Lung (tissue), 12 donors: ENCODE measurements around the gene RBM5. TPM values are rescaled to one million over a fixed set of nuclear protein-coding genes. Genes with fewer than 3 reads are reported as not detected.
A peak's percentile ranks its signal among the peaks of the same experiment; 100 is the strongest.
"Not testable (repeated sequence)": the region's sequence is repeated elsewhere in the genome, so short reads cannot be mapped to it uniquely, and the experiment has no call there.

Source experiments
- ATAC-seq: fragments of 200-7000 bp; cut with Tn5 transposase; one replicate; pipeline ENCODE4 v1.9.1; 2020; ENCODE audit warnings: moderate number of reproducible peaks; ENCODE audit not compliant: insufficient read depth, low FRiP score
- DNase-seq, 3 donors: peaks; one replicate each; pipeline ENCODE4 v3.0.0-alpha.2; 2013 to 2017
- H3K27ac ChIP-seq, 2 donors: one replicate each; pipeline ENCODE4 v1.5.1; 2013; ENCODE audit warnings: mild to moderate bottlenecking in 2 of 2, moderate library complexity in 2 of 2, control low read depth in 1 of 2, inconsistent platforms in 1 of 2, low read depth in 1 of 2, low read length in 1 of 2
- H3K27me3 ChIP-seq, 3 donors: one replicate each; pipeline ENCODE4 v1.5.1; 2013; ENCODE audit warnings: low read length in 2 of 3; ENCODE audit not compliant: control insufficient read depth in 3 of 3, insufficient read depth in 3 of 3
- H3K36me3 ChIP-seq, 4 donors: one replicate each; pipeline ENCODE4 v1.5.1; 2013; ENCODE audit warnings: low read length in 4 of 4, mild to moderate bottlenecking in 1 of 4, moderate library complexity in 1 of 4; ENCODE audit not compliant: control insufficient read depth in 4 of 4, insufficient read depth in 4 of 4
- H3K4me1 ChIP-seq, 5 donors: one replicate each; pipeline ENCODE4 v1.5.1; 2013; ENCODE audit warnings: low read length in 5 of 5, mild to moderate bottlenecking in 2 of 5, moderate library complexity in 1 of 5; ENCODE audit not compliant: control insufficient read depth in 5 of 5, insufficient read depth in 5 of 5
- H3K4me3 ChIP-seq: one replicate; pipeline ENCODE4 v1.5.1; 2013; ENCODE audit warnings: mild to moderate bottlenecking, control low read depth, moderate library complexity
- H3K9ac ChIP-seq, 2 donors: one replicate each; pipeline ENCODE4 v1.5.1; 2013; ENCODE audit warnings: low read length in 2 of 2, control low read depth in 1 of 2; ENCODE audit not compliant: insufficient read depth in 1 of 2
- H3K9me3 ChIP-seq, 4 donors: one replicate each; pipeline ENCODE4 v1.5.1; 2013; ENCODE audit warnings: low read length in 3 of 4, mild to moderate bottlenecking in 1 of 4, moderate library complexity in 1 of 4; ENCODE audit not compliant: control insufficient read depth in 4 of 4, insufficient read depth in 3 of 4
- WGBS, 2 donors: extraction: QIAGEN DNeasy Blood & Tissue Kit; methylation state at CpG; one replicate each; pipeline ENCODE4 v1.1.7; 2013; 5-methylcytosine and 5-hydroxymethylcytosine counted together
- polyA plus RNA-seq, 2 donors: library from polyadenylated mRNA; stranded (reverse); fragments of 200-250 nt; gene quantifications; one replicate each; pipeline ENCODE4 v1.2.1, GENCODE V29; 2013
- total RNA-seq, 2 donors: library from RNA; depleted of rRNA in 1 of 2; stranded (reverse); fragments of >200 nt in 1 of 2; gene quantifications; one replicate each; pipeline ENCODE4 v1.2.1, GENCODE V29; 2014 to 2021
- TF ChIP-seq, protein P1 (sequence below): IDR thresholded peaks from 2 replicates; pipeline ENCODE4 v1.5.1; 2012; ENCODE audit warnings: mild to moderate bottlenecking; ENCODE audit errors: control extremely low read depth, extremely low read depth
- donor health status: control.
- donor health status: control.
- donor health status: Bipolar disorder and iron deficiency.
- donor health status: healthy.
- donor health status: DM: yes; HTN: yes; CAD: no.

Gene RBM5
- total and polyA plus RNA-seq, 4 donors, result 71.4 to 380 (median 94.6) TPM

DNA sequence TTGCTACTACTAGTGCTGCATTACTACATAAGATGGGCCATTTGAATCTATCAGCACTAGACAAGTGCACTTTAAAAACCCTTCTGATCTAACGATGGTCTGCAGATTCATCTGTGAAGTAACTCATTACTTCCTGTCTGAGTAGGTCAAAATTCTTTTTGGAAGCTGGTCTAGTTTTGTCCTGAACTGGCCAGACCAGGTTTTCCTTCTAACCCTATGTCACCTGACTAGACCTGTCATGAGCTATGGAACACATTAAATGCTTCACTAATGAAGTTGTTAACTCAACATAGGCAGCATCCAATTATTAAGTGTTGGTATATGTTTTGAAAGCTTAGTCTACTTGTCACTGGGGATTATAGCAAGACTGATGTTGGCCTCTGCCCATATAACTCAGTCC, 10.1 kb upstream of the RBM5 start:
- TF ChIP-seq, protein P1, sequence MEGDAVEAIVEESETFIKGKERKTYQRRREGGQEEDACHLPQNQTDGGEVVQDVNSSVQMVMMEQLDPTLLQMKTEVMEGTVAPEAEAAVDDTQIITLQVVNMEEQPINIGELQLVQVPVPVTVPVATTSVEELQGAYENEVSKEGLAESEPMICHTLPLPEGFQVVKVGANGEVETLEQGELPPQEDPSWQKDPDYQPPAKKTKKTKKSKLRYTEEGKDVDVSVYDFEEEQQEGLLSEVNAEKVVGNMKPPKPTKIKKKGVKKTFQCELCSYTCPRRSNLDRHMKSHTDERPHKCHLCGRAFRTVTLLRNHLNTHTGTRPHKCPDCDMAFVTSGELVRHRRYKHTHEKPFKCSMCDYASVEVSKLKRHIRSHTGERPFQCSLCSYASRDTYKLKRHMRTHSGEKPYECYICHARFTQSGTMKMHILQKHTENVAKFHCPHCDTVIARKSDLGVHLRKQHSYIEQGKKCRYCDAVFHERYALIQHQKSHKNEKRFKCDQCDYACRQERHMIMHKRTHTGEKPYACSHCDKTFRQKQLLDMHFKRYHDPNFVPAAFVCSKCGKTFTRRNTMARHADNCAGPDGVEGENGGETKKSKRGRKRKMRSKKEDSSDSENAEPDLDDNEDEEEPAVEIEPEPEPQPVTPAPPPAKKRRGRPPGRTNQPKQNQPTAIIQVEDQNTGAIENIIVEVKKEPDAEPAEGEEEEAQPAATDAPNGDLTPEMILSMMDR, result no peak
- 10 to 11% methylated on average over 1 of the region's 1 CpG for WGBS, 2 donors
- Histone ChIP-seq H3K4me3 (no peak overlapping the region), H3K27me3 (no peaks in the 10 kb centered on the region), H3K27ac (no peak overlapping the region), H3K36me3 (peaks cover 5 to 20% (median 15%) of the 10 kb centered on the region in 4 donors), H3K9me3 (no peaks in the 10 kb centered on the region), H3K4me1 (no peaks in the 10 kb centered on the region), H3K9ac (no peak overlapping the region)
- no peak for DNase-seq
- no peak for ATAC-seq

DNA sequence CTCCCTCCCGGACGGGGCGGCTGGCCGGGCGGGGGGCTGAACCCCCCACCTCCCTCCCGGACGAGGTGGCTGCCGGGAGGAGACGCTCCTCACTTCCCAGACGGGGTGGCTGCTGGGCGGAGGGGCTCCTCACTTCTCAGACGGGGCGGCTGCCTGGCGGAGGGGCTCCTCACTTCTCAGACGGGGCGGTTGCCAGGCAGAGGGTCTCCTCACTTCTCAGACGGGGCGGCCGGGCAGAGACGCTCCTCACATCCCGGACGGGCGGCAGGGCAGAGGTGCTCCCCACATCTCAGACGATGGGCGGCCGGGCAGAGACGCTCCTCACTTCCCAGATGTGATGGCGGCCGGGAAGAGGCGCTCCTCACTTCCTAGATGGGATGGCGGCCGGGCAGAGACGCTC, 3.8 kb upstream of the RBM5 start:
- H3K4me1 ChIP-seq, H3K36me3 ChIP-seq, H3K4me3 ChIP-seq, DNase-seq, H3K9ac ChIP-seq, ATAC-seq, H3K27ac ChIP-seq, H3K27me3 ChIP-seq, H3K9me3 ChIP-seq: not testable (repeated sequence)
- WGBS, 2 donors, result 93 to 98% methylated on average over 10 to 22 of the region's 33 CpGs

DNA sequence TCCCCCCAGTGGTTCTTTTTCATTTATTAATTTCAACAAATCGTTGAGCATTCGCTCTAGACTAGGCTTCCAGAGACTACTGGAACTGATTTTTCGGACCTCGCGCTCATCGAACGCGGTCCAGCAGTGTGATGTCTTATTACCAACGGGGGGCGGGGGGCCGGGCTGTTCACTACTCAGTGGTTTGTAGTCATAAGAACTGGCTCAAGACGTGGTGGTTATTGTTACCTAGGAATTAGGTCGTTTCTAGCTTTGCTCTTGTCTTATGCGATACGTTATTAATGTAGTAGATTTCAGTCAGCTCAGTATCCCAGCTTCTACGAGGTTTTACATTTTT, 858 bp downstream of the RBM5 start:
- Histone ChIP-seq H3K4me1 (peaks cover 0 to 13% (median 6%) of the 10 kb centered on the region in 5 donors), H3K27ac (peak overlapping the region; percentile 96), H3K4me3 (peak overlapping the region; percentile 85), H3K27me3 (no peaks in the 10 kb centered on the region), H3K36me3 (peaks cover 25 to 39% (median 33%) of the 10 kb centered on the region in 4 donors), H3K9ac (peak overlapping the region; percentile 88 to 97), H3K9me3 (no peaks in the 10 kb centered on the region)
- ATAC-seq, result no peak
- WGBS, 2 donors, result 0 to 1% methylated on average over 16 of the region's 16 CpGs
- TF ChIP-seq, protein P1, result no peak
- DNase-seq, result peak in 1 of 3 donors; percentile 41

DNA sequence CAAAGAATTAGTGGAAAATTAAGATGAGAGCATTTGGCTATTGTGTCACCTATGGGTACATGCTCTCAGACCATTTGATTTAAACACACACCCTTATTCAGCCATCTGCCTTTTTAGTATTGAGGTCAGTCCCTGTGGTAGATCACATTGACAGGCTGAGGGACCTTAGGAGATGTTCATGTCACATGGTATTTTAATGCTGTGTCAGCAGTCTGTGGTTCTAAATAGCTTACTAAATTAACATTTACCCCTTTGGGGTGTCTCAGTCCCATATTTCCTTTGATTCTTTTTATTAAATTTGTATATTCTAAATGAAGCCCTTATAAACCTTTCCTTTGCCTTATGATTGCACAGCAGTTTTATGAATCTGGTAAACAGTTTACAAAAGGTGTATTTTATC, 2.3 kb downstream of the RBM5 start:
- peaks cover 0 to 2% (median 0%) of the 10 kb centered on the region in 3 donors for H3K27me3 ChIP-seq
- H3K4me3 ChIP-seq, result no peak overlapping the region
- peaks cover 34 to 52% (median 45%) of the 10 kb centered on the region in 4 donors for H3K36me3 ChIP-seq
- no peak overlapping the region for H3K27ac ChIP-seq
- DNase-seq, result no peak
- no peak overlapping the region for H3K9ac ChIP-seq
- H3K9me3 ChIP-seq, result no peaks in the 10 kb centered on the region
- ATAC-seq, result no peak
- peaks cover 0 to 13% (median 6%) of the 10 kb centered on the region in 5 donors for H3K4me1 ChIP-seq
- TF ChIP-seq, protein P1, result no peak
